ENCODE results near the gene NACA.

DNA sequence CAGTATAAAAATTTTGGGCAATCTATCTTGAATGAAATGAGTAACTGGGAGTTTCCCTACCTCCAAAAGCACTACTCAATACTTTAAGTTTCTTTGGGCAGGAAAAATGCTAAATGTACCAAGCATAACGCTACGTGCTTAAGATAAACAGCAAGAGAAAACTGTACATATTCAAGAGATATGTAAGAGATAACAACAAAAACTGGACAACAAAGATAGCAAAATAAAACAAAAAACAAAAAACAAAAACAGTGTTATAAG is 57.0 kb downstream of the NACA start:
- TF ChIP-seq ZC3H10 (CRISPR knock-in tag; IDR thresholded peaks at IDR 0.05) (no peak), CREB5 (CRISPR knock-in tag; IDR thresholded peaks at IDR 0.05; ENCODE audit: low read depth) (no peak)

All from SK-N-SH treated with all-trans-retinoic acid at 6 μM for 48 hours (cell line).